Endodermal cell (in vitro differentiated cells): ENCODE data around the gene ZC3H12A. TPM values are rescaled to one million over a fixed set of nuclear protein-coding genes. Genes with fewer than 3 reads are reported as not detected.
"Not testable (repeated sequence)": the region's sequence is repeated elsewhere in the genome, so short reads cannot be mapped to it uniquely, and the experiment has no call there.

ENCODE experiments used
- DNase-seq: peaks from one replicate; pipeline ENCODE4 v3.0.0-alpha.2; 2017
- H3K27ac ChIP-seq: 2 replicates; pipeline ENCODE4 v1.5.1; 2013; ENCODE audit warnings: mild to moderate bottlenecking, low read depth, low read length, moderate library complexity
- H3K27me3 ChIP-seq: 2 replicates; pipeline ENCODE4 v1.6.1; 2013; ENCODE audit warnings: mild to moderate bottlenecking, low read length, moderate library complexity; ENCODE audit not compliant: insufficient read depth, control insufficient read depth, poor library complexity, severe bottlenecking
- H3K36me3 ChIP-seq: 2 replicates; pipeline ENCODE4 v1.7.0; 2013; ENCODE audit warnings: mild to moderate bottlenecking, low read length, moderate library complexity; ENCODE audit not compliant: control insufficient read depth, insufficient read depth
- H3K4me1 ChIP-seq: one replicate; pipeline ENCODE4 v1.7.0; 2013; ENCODE audit warnings: low read length; ENCODE audit not compliant: control insufficient read depth, insufficient read depth
- H3K4me3 ChIP-seq: 2 replicates; pipeline ENCODE4 v1.5.1; 2013; ENCODE audit warnings: mild to moderate bottlenecking, low read length, moderate library complexity
- H3K9ac ChIP-seq: 2 replicates; pipeline ENCODE4 v1.6.1; 2013; ENCODE audit warnings: mild to moderate bottlenecking, low read length, moderate library complexity; ENCODE audit not compliant: poor library complexity, severe bottlenecking; ENCODE audit errors: extremely low read depth
- H3K9me3 ChIP-seq: 2 replicates; pipeline ENCODE4 v1.6.1; 2013; ENCODE audit warnings: mild to moderate bottlenecking, low read length, moderate library complexity; ENCODE audit not compliant: control insufficient read depth
- H3K27ac Mint-ChIP-seq: 2 replicates; pipeline ENCODE4 v1.8.0; 2020; ENCODE audit warnings: mixed read lengths
- H3K27me3 Mint-ChIP-seq: 2 replicates; pipeline ENCODE4 v1.8.0; 2021; ENCODE audit warnings: mild to moderate bottlenecking, mixed read lengths; ENCODE audit not compliant: insufficient read depth
- H3K36me3 Mint-ChIP-seq: 2 replicates; pipeline ENCODE4 v1.8.0; 2020; ENCODE audit warnings: low read depth, mixed read lengths
- H3K4me1 Mint-ChIP-seq: 2 replicates; pipeline ENCODE4 v1.8.0; 2020; ENCODE audit warnings: mixed read lengths
- H3K4me3 Mint-ChIP-seq: 2 replicates; pipeline ENCODE4 v1.8.0; 2020; ENCODE audit warnings: mild to moderate bottlenecking, moderate library complexity, mixed read lengths
- H3K9me3 Mint-ChIP-seq: 2 replicates; pipeline ENCODE4 v1.8.0; 2020; ENCODE audit warnings: mild to moderate bottlenecking, mixed read lengths
- CTCF ChIP-seq: fragments of 200-600 bp; sonication (generic); conservative IDR thresholded peaks from 2 replicates; pipeline ENCODE4 v1.5.0; 2021; ENCODE audit warnings: antibody characterized with exemption, mild to moderate bottlenecking
- WGBS, 2 experiments: methylation state at CpG; one replicate each; pipeline versions ENCODE4 v1.1.5 to v1.1.7; 2013; ENCODE audit warnings: missing lambda C conversion rate in 2 of 2, mixed read lengths in 1 of 2; ENCODE audit not compliant: insufficient coverage in 1 of 2, insufficient read length in 1 of 2; 5-methylcytosine and 5-hydroxymethylcytosine counted together
- total RNA-seq, 2 donors: library from RNA; stranded (reverse); fragmentation: NEBNext Ultra II Directional in 1 of 2; extraction: Animal tissue kit (Norgen Biotek cat#: 25700) in 1 of 2; gene quantifications; 2 replicates in 1 of 2; 3 replicates in 1 of 2; pipeline ENCODE4 v1.2.1, GENCODE V29; 2021

The ZC3H12A gene
- total RNA-seq, 2 donors from 2014 or later, result 5.5 to 5.8 TPM

- H3K4me3 Mint-ChIP-seq, H3K27ac Mint-ChIP-seq, H3K36me3 ChIP-seq, H3K9me3 ChIP-seq, H3K9me3 Mint-ChIP-seq, H3K27ac ChIP-seq, H3K4me1 Mint-ChIP-seq, H3K4me1 ChIP-seq, H3K9ac ChIP-seq, DNase-seq, H3K4me3 ChIP-seq, H3K27me3 ChIP-seq, H3K36me3 Mint-ChIP-seq, H3K27me3 Mint-ChIP-seq: not testable (repeated sequence)
- 79 to 90% methylated on average over 4 to 15 of the region's 15 CpGs for WGBS, 2 experiments
Measured at GRCh38 chr1:37518929-37519328, 44.5 kb downstream of the ZC3H12A start.

- TF ChIP-seq CTCF, result no peak
- no peak for DNase-seq
- Histone ChIP-seq H3K4me1 (no peaks in the 10 kb centered on the region), H3K27ac (no peak overlapping the region), H3K27me3 (peaks cover 6% of the 10 kb centered on the region), H3K36me3 (no peaks in the 10 kb centered on the region), H3K9me3 (no peaks in the 10 kb centered on the region), H3K9ac (no peak overlapping the region), H3K4me3 (no peak overlapping the region)
- peaks cover 3% of the 10 kb centered on the region for H3K9me3 Mint-ChIP-seq
- H3K4me1 Mint-ChIP-seq, result peaks cover 9% of the 10 kb centered on the region
- no peak overlapping the region for H3K27ac Mint-ChIP-seq
- no peaks in the 10 kb centered on the region for H3K27me3 Mint-ChIP-seq
- no peaks in the 10 kb centered on the region for H3K36me3 Mint-ChIP-seq
- no peak overlapping the region for H3K4me3 Mint-ChIP-seq
Measured at GRCh38 chr1:37519613-37520012, 45.2 kb downstream of the ZC3H12A start.

GRCh38 chr1:37529888-37530287, 55.5 kb downstream of the ZC3H12A start:
- not testable (repeated sequence) for H3K4me3 Mint-ChIP-seq, H3K27me3 ChIP-seq, H3K9ac ChIP-seq, H3K9me3 Mint-ChIP-seq, H3K4me1 ChIP-seq, H3K27me3 Mint-ChIP-seq, H3K4me3 ChIP-seq, DNase-seq, H3K27ac ChIP-seq, H3K4me1 Mint-ChIP-seq, H3K27ac Mint-ChIP-seq, H3K9me3 ChIP-seq
- H3K36me3 ChIP-seq, result peaks cover 11% of the 10 kb centered on the region
- H3K36me3 Mint-ChIP-seq, result peaks cover 16% of the 10 kb centered on the region
- 93 to 100% methylated on average over 1 of the region's 1 CpG for WGBS, 2 experiments

GRCh38 chr1:37532418-37533156, 58.2 kb downstream of the ZC3H12A start:
- DNase-seq, H3K9me3 Mint-ChIP-seq, H3K27ac Mint-ChIP-seq, H3K27ac ChIP-seq, H3K4me1 ChIP-seq, H3K9ac ChIP-seq, H3K4me3 Mint-ChIP-seq, H3K27me3 ChIP-seq, H3K9me3 ChIP-seq, H3K4me3 ChIP-seq, H3K27me3 Mint-ChIP-seq, H3K4me1 Mint-ChIP-seq: not testable (repeated sequence)
- WGBS, 2 experiments, result 94 to 95% methylated on average over 3 to 4 of the region's 4 CpGs
- peaks cover 37% of the 10 kb centered on the region for H3K36me3 Mint-ChIP-seq
- peaks cover 34% of the 10 kb centered on the region for H3K36me3 ChIP-seq
